ENCODE measurements around the gene RNF44. TPM values are rescaled to one million over a fixed set of nuclear protein-coding genes. Genes with fewer than 3 reads are reported as not detected.

The RNF44 gene
- total and polyA plus RNA-seq, 2 donors (not counting 3 experiments of a cell fraction or from before 2014, with no cell fraction given), result 19.8 to 50.2 TPM

DNA sequence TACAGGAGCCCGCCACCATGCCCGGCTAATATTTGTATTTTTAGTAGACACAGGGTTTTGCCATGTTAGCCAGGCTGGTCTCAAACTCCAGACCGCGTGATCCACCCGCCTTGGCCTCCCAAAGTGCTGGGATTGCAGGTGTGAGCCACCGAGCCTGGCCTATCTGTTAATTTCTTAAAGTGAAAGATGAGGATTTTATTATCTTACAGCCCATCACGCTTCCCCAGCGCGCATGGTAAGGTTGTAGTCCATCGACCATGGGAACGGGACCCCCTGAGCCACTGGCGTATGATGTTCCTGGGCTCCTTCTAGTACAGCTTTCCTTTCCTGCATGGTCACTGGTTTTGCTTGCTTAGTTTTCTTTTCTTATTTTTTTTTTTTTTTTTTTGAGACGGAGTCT is 20.6 kb upstream of the RNF44 start:
- H3K4me2 ChIP-seq (ENCODE audit: insufficient read depth, low read length), result no peak overlapping the region
- BruUV-seq (replicated peaks), result no TSS peak
- no peak for TF ChIP-seq POLR2A (IDR thresholded peaks at IDR 0.05; ENCODE audit: low read depth, low read length)
- TF ChIP-seq JUN (IDR thresholded peaks at IDR 0.05; ENCODE audit: borderline replicate concordance, insufficient read depth, insufficient read length, low read depth), result no peak
- TF ChIP-seq POLR2AphosphoS5 (IDR thresholded peaks at IDR 0.05; ENCODE audit: insufficient read depth, low read depth, low read length), result no peak
- TF ChIP-seq FOS (IDR thresholded peaks at IDR 0.05; ENCODE audit: borderline replicate concordance, insufficient read depth, low read length), result no peak
- TF ChIP-seq EZH2 (IDR thresholded peaks at IDR 0.05; ENCODE audit: borderline replicate concordance, low read depth, low read length, severe bottlenecking), result no peak
- TF ChIP-seq, protein P1, sequence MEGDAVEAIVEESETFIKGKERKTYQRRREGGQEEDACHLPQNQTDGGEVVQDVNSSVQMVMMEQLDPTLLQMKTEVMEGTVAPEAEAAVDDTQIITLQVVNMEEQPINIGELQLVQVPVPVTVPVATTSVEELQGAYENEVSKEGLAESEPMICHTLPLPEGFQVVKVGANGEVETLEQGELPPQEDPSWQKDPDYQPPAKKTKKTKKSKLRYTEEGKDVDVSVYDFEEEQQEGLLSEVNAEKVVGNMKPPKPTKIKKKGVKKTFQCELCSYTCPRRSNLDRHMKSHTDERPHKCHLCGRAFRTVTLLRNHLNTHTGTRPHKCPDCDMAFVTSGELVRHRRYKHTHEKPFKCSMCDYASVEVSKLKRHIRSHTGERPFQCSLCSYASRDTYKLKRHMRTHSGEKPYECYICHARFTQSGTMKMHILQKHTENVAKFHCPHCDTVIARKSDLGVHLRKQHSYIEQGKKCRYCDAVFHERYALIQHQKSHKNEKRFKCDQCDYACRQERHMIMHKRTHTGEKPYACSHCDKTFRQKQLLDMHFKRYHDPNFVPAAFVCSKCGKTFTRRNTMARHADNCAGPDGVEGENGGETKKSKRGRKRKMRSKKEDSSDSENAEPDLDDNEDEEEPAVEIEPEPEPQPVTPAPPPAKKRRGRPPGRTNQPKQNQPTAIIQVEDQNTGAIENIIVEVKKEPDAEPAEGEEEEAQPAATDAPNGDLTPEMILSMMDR (IDR thresholded peaks at IDR 0.05; ENCODE audit: extremely low read depth in 1 of 2, insufficient read depth in 1 of 2, low read depth in 1 of 2, low read length in 2 of 2), result no peak
- TF ChIP-seq GATA2 (IDR thresholded peaks at IDR 0.05; ENCODE audit: insufficient read depth, insufficient read length, low read depth, low read length), result no peak
- H3K4me3 ChIP-seq (replicated peaks in 1 of 3; ENCODE audit: insufficient read depth in 1 of 3, low read depth in 1 of 3, low read length in 3 of 3), result no peak overlapping the region
- no peaks in the 10 kb centered on the region for H4K20me1 ChIP-seq (replicated peaks; ENCODE audit: control insufficient read depth, extremely low read depth, insufficient read depth, low read length)
- no peaks in the 10 kb centered on the region for H3K36me3 ChIP-seq (ENCODE audit: control insufficient read depth in 2 of 2, extremely low read depth in 1 of 2, insufficient read depth in 2 of 2, low read length in 2 of 2)
- POLR2A ChIA-PET, result no interaction called here
- H3K27ac ChIP-seq (ENCODE audit: insufficient read depth, low read depth, low read length), result no peak overlapping the region
- FAIRE-seq (no peak), DNase-seq (ENCODE audit: low read depth, low spot score) (no peak)
- no peak overlapping the region for H3K9ac ChIP-seq (replicated peaks; ENCODE audit: extremely low read depth, insufficient read depth, low read length)
- CTCF ChIA-PET, result interaction anchor here (0.8 kb wide), 1 partner anchor 14 kb away, joined by 3 read pairs; no protein-coding TSS in a partner anchor
- H3K79me2 ChIP-seq (ENCODE audit: control insufficient read depth, insufficient read depth, low read length), result no peaks in the 10 kb centered on the region
- dilution Hi-C loops (cut with MboI; ENCODE audit: extremely low pct_ligation_motif_present, low sequenced_read_pairs), result no loop called here
- H3K9me1 ChIP-seq (replicated peaks; ENCODE audit: control insufficient read depth, extremely low read depth, insufficient read depth, low read length), result no peaks in the 10 kb centered on the region
- H3K9me3 ChIP-seq (replicated peaks; ENCODE audit: control insufficient read depth, insufficient read depth, low read length), result no peaks in the 10 kb centered on the region
- no peak overlapping the region for H2AFZ ChIP-seq (ENCODE audit: low read depth, low read length)
- H3K27me3 ChIP-seq (ENCODE audit: control insufficient read depth in 2 of 2, insufficient read depth in 2 of 2, low read length in 2 of 2), result peaks cover 0 to 2% of the 10 kb centered on the region in 2 experiments
- intact Hi-C loops (cut with micrococcal nuclease), result no loop called here
- no peaks in the 10 kb centered on the region for H3K4me1 ChIP-seq (ENCODE audit: control insufficient read depth, extremely low read depth, insufficient read depth, low read length)
